ENCODE measurements around the gene G6PD. TPM values are rescaled to one million over a fixed set of nuclear protein-coding genes. Genes with fewer than 3 reads are reported as not detected.
A peak's percentile ranks its signal among the peaks of the same experiment; 100 is the strongest.
"Not testable (repeated sequence)": the region's sequence is repeated elsewhere in the genome, so short reads cannot be mapped to it uniquely, and the experiment has no call there.

The G6PD gene
- total RNA-seq, 1 donor from 2014 or later: 15.0 TPM

GRCh38 chrX:154547245-154548027, 790 bp upstream of the G6PD start, which contains the start of gene IKBKG:
TSS of gene IKBKG (plus strand) at chrX:154547620. CDS start at chrX:154552003, 4,383 bp downstream.
- peak; percentile 93 for DNase-seq (ENCODE audit: missing footprints)
- ATAC-seq: peak; percentile 96
- intact Hi-C loops (cut with DNase I): no loop called here

GRCh38 chrX:154545673-154546274, 872 bp downstream of the G6PD start:
- intact Hi-C loops (cut with DNase I): no loop called here
- DNase-seq (ENCODE audit: missing footprints): no peak
- no peak for ATAC-seq

- DNase-seq (ENCODE audit: missing footprints) (no peak), ATAC-seq (no peak)
- intact Hi-C loops (cut with DNase I): no loop called here
Measured at GRCh38 chrX:154542723-154543424, 3.8 kb downstream of the G6PD start.

GRCh38 chrX:154541896-154542722, 4.5 kb downstream of the G6PD start:
- intact Hi-C loops (cut with DNase I): no loop called here
- ATAC-seq (peak; percentile 60), DNase-seq (ENCODE audit: missing footprints) (peak; percentile 85)

GRCh38 chrX:154541589-154541895, 5.1 kb downstream of the G6PD start:
- ATAC-seq: no peak
- no peak for DNase-seq (ENCODE audit: missing footprints)
- intact Hi-C loops (cut with DNase I): no loop called here

- DNase-seq (ENCODE audit: missing footprints) (no peak), ATAC-seq (no peak)
- intact Hi-C loops (cut with DNase I): no loop called here
Measured at GRCh38 chrX:154540897-154541535, 5.6 kb downstream of the G6PD start.

GRCh38 chrX:154540365-154540764, 6.3 kb downstream of the G6PD start:
- ATAC-seq; intact Hi-C loops (cut with DNase I); DNase-seq (ENCODE audit: missing footprints): not testable (repeated sequence)

GRCh38 chrX:154539077-154539476, 7.6 kb downstream of the G6PD start:
- ATAC-seq (no peak), DNase-seq (ENCODE audit: missing footprints) (no peak)
- intact Hi-C loops (cut with DNase I): no loop called here

GRCh38 chrX:154535892-154536291, 10.8 kb downstream of the G6PD start:
- intact Hi-C loops (cut with DNase I): no loop called here
- DNase-seq (ENCODE audit: missing footprints): no peak
- no peak for ATAC-seq

GRCh38 chrX:154534526-154535322, 11.9 kb downstream of the G6PD start:
- ATAC-seq (peak; percentile 93), DNase-seq (ENCODE audit: missing footprints) (peak; percentile 94)
- intact Hi-C loops (cut with DNase I): loop anchor here (5.0 kb wide), 1 partner anchor 207 kb away; no protein-coding TSS in a partner anchor

GRCh38 chrX:154532690-154533089, 14.0 kb downstream of the G6PD start:
- ATAC-seq: no peak
- intact Hi-C loops (cut with DNase I): loop anchor here (5.0 kb wide), 1 partner anchor 205 kb away; no protein-coding TSS in a partner anchor
- no peak for DNase-seq (ENCODE audit: missing footprints)

- DNase-seq (ENCODE audit: missing footprints) (no peak), ATAC-seq (no peak)
- intact Hi-C loops (cut with DNase I): loop anchor here (5.0 kb wide), 1 partner anchor 204 kb away; no protein-coding TSS in a partner anchor
Measured at GRCh38 chrX:154531626-154532025, 15.0 kb downstream of the G6PD start.

- intact Hi-C loops (cut with DNase I): loop anchor here (5.0 kb wide), 1 partner anchor 203 kb away; no protein-coding TSS in a partner anchor
- no peak for ATAC-seq
- DNase-seq (ENCODE audit: missing footprints): no peak
Measured at GRCh38 chrX:154530286-154530685, 16.4 kb downstream of the G6PD start.

- intact Hi-C loops (cut with DNase I): no loop called here
- DNase-seq (ENCODE audit: missing footprints): no peak
- no peak for ATAC-seq
Measured at GRCh38 chrX:154529206-154529612, 17.4 kb downstream of the G6PD start.

- intact Hi-C loops (cut with DNase I): no loop called here
- DNase-seq (ENCODE audit: missing footprints) (peak; percentile 85), ATAC-seq (peak; percentile 91)
Measured at GRCh38 chrX:154526901-154527675, 19.6 kb downstream of the G6PD start.

GRCh38 chrX:154525606-154526490, 20.8 kb downstream of the G6PD start:
- ATAC-seq (no peak), DNase-seq (ENCODE audit: missing footprints) (no peak)
- intact Hi-C loops (cut with DNase I): no loop called here

Measured in Right ventricle myocardium inferior (tissue), 1 donor.